Pons (tissue), 1 donor: ENCODE data around the gene NUP210.
"Not testable (repeated sequence)": the region's sequence is repeated elsewhere in the genome, so short reads cannot be mapped to it uniquely, and the experiment has no call there.

Experiments
- DNase-seq: peaks from one replicate; pipeline ENCODE4 v3.0.0-alpha.2; 2016; ENCODE audit warnings: low spot score

NUP210 gene

DNA sequence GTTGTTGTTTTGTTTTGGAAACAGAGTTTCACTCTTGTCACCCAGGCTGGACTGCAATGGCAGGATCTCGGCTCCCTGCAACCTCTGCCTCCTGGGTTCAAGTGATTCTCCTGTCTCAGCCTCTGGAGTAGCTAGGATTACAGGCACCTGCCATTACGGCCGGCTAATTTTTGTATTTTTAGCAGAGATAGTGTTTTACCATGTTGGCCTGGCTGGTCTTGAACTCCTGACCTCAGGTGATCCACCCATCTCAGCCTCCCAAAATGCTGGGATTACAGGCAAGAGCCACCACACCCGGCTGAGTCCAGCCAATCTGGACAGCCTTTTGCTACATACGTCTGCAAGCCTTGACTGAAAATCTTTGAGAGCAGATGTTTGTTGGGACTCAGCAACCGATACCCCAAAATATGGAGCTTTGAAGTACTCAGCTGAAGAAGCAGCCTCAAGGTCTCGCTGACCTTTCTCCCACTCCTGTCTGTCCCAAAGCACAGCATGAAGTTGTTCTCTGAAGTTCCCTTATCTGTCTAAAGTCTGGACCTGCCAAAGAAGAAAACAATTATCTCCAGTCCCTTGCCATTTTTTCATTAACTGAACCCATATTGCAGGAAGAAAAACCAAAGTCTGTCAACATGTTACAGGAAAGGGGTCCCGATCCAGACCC is 9.6 kb upstream of the NUP210 start:
- no peak for DNase-seq

GRCh38 chr3:13428678-13429077 is 8.6 kb upstream of the NUP210 start:
- DNase-seq, result not testable (repeated sequence)

- no peak for DNase-seq
Measured at GRCh38 chr3:13427662-13428603, 7.8 kb upstream of the NUP210 start.

- DNase-seq, result no peak
Measured at GRCh38 chr3:13426591-13426990, 6.5 kb upstream of the NUP210 start.

- no peak for DNase-seq
Measured at GRCh38 chr3:13425689-13426088, 5.6 kb upstream of the NUP210 start.

GRCh38 chr3:13424865-13425617 is 4.9 kb upstream of the NUP210 start:
- DNase-seq, result no peak

- DNase-seq, result no peak
Measured at GRCh38 chr3:13424141-13424844, 4.2 kb upstream of the NUP210 start.

- no peak for DNase-seq
Measured at GRCh38 chr3:13420831-13421765, 976 bp upstream of the NUP210 start.

DNA sequence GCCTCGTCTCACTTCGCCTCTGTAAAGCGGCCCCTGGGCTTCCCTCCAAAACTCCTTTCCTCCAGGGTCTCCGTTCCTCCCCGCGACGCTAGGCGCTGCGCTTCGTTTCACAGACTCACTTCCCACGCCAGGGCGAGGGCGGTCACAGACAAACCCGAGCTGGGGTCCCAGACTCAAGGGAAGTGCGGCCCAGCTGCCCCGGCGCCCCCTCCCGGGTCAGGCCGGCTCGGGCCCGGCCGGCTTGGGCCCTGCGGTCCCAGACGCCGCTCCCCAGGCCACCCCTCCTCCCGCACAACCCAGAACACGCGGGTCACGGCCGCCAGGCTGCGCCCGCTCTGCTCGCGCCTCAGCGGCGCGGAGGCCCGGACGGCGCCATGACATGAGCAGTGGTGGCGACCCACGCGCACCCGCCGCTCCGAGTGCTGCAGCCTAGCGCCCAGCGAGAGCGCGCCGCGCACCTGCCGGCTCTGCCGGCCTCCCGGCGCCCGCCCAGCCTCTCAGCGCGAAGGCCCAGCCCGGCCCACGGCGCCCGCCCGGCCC is 547 bp downstream of the NUP210 start:
- DNase-seq, result peak; percentile 40

DNA sequence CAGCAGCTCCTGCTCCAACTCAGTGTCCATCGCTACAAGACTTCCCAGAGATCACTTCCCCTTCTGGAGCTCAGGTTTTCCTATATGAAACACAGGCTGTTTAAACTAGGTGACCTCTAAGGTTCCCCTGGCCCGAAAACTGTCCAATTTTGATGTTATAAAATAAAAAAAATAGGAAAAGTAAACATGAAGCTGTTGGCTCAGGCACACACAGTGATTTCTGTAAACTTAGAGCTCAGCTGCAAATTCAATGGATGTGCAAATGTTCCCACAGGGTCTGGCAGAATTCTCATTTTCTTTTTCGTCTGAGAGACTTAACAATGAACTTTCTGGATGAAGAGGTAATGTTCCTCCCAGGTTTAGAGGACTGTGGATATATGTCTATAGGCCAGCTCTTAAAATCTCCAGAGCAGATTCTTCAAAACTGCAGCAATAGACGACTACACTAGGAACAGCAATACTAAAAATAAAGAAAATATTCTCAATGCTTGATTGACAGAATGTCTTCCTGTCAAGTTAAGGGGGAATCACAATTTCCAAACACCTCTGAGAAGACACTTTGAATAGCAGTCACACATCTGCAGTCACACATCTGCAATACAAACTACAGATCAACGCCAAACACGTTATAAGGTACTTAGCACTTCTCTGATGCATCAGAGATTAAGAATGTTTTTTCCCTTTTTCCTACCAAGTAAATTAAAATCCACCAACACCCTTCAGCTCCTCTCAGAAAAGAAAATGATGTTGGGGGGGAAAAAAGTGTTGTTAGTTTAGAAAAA is 2.8 kb downstream of the NUP210 start:
- DNase-seq, result no peak

GRCh38 chr3:13415997-13416793 is 3.9 kb downstream of the NUP210 start:
- DNase-seq, result no peak

DNA sequence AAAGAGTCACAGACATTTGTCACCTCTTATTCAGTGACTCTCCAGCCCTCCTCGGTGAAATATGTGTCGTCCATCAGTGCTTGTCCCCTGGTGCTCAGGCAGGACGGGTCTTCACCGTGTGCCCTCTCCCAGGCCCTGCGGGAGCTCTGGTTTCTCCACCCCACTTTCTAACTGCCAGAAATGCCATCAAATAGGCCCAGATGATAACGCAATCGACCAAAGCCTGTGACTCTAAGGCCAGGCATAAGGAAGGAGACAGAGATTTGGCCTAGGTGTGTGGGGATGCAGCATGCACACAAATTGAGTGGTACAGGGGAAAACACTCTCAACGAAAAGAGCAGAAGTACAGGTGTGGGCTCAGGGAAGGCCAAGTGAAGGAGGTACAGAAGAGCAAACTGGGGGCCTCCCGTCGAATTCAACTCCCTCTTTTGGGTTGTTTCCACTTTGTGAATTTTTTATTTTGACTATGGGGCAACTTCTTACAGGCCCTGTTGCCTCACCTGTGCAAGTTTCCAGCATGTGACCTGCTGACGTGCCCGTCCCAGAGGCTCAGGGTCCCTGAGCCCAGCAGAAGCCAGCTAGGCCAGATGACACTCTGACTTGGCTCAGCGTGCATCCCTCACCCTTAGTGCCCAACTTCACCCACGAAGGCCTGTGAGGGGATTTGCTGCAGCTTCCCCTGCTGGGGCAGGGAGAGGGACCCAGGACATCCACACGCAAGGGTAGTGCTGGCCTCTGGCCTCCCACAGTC is 4.7 kb downstream of the NUP210 start:
- no peak for DNase-seq

- peak; percentile 62 for DNase-seq
Measured at GRCh38 chr3:13414040-13414729, 5.9 kb downstream of the NUP210 start.

DNA sequence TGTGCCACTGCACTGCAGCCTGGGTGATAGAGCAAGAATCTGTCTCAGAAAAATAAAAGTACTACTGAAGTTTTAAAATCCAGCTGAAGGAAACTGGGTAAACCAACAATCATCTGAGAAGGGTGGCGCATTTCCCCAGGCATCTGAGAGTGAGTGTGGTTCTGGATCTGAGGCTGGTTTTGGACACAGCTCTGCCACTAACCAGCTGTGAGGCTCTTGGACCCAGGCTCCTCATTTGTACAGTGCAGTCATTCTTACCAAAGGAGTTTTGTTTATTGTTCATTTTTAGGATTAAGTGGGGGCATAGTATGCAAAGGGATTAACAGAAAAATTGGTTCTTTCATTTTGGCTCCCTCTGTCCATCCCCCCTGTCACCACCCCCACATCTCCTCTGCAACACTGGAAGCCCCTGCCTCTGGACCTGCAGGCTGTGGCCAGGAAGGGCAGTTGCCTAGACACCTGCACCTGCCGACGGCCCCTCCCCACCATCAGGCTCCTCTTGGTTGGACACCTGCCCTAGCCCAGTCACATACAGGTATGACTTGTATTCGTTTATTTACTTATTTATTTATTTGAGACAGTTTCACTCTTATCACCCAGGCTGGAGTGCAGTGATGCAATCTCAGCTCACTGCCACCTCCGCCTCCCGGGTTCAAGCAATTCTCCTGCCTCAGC is 8.8 kb downstream of the NUP210 start:
- DNase-seq, result peak; percentile 61

DNA sequence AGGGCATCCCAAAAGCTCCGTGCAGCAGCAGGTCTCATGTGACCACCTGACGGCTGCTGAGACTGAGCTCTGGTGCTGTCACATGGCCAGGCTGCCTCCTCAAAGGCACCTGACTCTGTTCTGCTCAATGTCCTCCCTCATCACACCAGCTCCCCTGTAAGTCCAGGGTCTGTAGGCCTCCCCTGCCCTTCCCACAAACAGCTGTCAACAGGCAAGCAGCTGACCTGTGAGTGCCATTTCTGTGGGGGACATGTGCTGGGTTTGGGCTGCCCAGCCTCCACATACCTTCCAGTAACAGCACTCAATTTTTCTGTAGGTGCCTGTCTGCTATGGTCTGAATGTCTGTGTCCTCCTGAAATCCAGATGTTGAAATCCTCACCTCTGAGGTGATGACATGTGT is 11.2 kb downstream of the NUP210 start:
- no peak for DNase-seq

GRCh38 chr3:13407926-13408325 is 12.2 kb downstream of the NUP210 start:
- no peak for DNase-seq

DNA sequence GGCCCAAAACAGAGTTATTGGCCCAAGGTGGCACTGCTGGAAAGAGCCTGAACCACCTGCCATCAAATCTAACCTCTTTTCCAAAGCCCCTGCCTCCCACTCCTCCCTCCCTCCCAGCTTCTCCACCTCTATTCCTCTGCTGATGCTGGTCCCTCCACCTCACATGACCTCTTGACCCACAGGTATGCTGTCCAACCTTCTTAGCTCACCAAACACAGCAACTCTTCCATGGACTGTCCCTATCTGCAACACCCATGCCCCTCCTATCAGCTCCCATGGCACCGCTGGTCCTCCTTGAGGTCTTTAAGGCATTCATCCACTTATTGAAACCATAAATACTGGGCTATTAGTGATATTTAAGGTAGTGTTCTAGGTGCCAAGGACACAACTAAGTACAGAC is 12.6 kb downstream of the NUP210 start:
- DNase-seq, result no peak
